SKM-1 (cell line): ENCODE results near the gene ATG16L2.

Source experiments
- DNase-seq: peaks from one replicate; lab custom pipeline; 2025; ENCODE audit not compliant: unreplicated experiment; lab: John Stamatoyannopoulos, UW

Gene ATG16L2

GRCh38 chr11:72814286-72815109 lies at the start of gene ATG16L2:
Gene ATG16L2, plus strand, starts transcription at chr11:72814411. Its CDS starts 35 bp downstream, at chr11:72814446.
- peak; percentile 84 for DNase-seq

GRCh38 chr11:72764503-72764902 lies 49.7 kb upstream of the ATG16L2 start:
- no peak for DNase-seq

DNA sequence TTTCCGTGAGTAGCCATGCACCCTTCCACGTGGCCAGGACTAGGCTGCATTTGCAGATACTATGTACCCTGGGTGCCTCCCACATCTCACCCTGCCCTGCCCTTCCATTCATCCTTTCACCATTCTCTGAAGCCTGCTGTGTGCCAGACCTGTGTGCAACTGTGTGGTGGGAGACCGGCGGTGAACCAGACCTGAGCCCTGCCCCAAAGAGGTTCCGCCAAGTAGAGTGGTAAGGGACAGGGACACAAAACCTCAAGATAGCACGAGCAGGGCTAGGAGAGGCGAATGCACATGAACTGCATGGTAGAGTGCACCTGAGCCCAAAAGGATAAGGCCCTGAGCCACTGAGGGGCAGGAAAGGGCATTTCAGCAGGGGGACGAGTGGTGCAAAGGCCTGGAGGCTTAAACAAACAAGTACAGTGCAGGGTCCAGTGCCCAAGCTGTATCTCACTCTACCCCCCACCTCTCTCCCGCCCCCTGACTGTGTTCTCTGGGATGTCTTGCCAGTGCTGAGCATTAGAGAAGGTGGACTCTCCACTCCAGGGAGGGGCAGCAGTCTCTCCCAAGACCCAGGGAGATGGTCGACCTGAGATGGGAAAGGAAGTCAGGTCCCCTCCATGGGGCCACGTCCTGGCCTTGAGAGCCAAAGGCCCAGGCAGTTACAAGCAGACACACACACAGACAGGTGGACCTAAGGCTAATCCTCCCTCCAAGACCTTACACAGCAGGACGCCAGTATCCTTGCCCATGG lies 47.9 kb upstream of the ATG16L2 start:
- DNase-seq: no peak

- DNase-seq: no peak
Observed at GRCh38 chr11:72767203-72768062, 46.8 kb upstream of the ATG16L2 start.

DNA sequence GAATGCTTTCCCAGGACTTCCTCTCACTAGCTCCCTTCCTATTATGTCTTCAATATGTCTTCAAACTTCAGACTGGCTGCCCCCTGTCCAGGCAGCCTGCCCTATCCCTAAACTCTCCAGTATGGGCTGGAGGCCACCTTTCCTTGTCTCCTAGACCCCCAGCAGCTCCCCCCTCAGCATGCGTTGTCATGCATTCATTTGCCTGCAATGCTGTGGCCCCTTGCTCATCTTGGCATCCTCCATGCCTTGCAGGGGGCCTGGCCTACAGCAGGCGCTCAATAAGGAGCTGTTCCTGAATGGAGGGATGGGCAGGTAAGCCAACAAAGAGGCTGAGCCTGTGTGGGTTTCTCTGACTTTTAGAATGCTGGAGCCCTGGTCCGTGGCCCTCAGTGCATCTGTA lies 45.6 kb upstream of the ATG16L2 start:
- DNase-seq: no peak

GRCh38 chr11:72769680-72770079 lies 44.5 kb upstream of the ATG16L2 start:
- no peak for DNase-seq

GRCh38 chr11:72770799-72771198 lies 43.4 kb upstream of the ATG16L2 start:
- no peak for DNase-seq

DNA sequence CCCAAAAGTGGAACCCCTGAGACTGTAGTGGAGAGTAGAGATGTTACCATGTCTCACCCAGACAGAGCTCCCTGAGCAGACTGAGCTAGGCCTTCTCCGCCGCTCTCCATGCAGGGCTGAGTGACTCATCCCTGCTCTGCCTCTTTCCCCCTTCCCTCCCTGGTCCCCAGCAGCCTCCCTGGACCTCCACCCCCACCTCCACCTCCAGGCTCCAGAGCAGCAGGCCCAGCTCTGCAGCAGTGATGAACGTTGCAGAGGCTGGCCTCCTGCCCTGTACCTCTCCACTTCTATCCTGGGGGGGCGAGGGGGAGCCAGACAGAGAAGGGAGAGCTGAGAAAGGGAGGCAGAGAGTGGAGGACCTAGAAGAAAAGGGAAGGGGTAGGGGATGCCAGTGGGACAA lies 42.7 kb upstream of the ATG16L2 start:
- no peak for DNase-seq

DNA sequence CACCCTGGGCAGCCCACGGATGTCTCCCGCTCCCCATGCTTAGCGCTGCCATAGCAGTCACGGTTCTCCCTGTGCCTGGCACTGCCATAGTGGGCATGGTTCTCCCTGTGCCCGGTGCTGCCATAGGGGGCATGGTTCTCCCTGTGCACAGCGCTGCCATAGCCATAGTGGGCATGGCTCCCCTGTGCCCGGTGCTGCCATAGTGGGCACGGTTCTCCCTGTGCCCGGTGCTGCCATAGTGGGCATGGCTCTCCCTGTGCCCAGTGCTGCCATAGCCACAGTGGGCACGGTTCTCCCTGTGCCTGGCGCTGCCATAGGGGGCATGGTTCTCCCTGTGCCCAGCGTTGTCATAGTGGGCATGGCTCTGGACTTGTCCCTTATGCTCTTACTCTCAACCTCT lies 42.2 kb upstream of the ATG16L2 start:
- DNase-seq: no peak

DNA sequence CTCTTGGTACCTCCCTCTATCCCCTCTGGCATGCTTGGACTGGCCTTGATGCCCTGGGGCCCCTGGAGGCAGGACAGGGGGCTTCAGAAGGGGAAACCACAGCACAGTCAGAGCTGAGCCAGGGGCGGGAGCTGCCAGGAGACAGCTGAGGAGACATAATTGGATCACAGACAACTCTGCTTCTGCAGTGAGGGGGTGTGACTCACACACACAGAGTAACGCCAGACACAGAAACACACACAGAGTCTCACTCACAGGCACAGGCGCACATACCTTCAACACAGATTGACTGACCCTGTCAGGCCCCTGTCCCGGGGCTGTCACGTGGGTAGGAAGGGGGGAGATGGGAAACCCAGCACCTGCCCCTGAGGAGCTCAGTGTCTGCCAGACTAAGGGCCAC lies 40.9 kb upstream of the ATG16L2 start:
- no peak for DNase-seq

- no peak for DNase-seq
Observed at GRCh38 chr11:72773696-72774095, 40.5 kb upstream of the ATG16L2 start.

DNA sequence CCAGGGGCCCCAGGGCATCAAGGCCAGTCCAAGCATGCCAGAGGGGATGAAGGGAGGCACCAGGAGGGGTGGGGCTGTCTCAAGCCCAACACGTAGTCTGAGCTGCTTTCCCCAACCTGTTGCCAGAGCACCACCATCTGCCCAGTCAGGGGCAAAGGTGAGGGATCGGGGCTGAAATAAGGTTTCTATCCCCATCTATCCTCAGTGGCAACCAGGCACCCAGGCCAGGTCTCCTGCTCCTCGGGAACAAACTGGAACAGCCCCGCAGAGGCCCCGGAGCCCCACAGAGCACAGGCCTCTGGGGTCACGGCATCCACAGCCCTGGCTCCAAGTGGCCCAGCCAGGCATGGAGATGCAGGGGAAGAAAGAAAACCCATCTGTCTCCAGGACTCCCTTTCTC lies 39.7 kb upstream of the ATG16L2 start:
- DNase-seq: no peak

DNA sequence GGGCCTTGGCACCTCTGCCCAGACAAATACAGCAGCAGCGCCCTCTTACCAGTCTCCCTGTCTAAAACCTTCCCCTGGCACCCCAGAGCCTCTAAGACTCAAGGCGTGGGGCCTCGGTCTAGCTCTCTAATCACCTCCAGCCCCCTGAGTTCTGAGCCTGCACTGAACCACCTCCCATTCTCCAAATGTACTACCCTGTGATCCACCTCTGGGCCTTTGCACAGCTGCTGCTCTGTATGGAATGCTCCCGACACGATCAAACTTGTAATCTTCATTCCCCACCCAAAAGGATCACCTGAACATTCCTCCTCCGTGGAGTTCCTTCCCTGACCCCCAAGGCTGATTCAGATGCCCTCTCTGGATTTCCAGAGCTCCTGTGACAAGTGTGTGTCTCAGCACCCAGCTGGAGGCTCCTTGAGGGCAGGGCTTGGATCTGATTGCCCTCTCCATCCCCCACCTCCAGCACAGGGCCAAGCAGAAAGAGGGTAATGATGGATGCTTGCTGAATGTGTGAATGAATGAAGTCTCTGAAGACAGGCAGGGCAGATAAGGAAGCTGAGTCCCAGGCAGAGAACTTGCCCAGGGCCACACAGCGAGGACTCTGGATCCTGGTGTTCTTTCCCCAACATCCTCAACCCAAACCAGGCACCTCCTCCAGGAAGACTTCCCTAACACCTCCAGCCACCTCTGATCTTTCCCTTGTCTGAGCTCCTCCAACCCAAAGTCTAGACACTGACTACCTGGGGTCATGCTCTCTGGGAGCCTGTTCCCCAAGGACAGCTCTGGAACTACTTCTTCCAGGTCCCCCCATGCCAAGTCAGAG lies 38.7 kb upstream of the ATG16L2 start:
- no peak for DNase-seq

- no peak for DNase-seq
Observed at GRCh38 chr11:72776117-72776843, 37.9 kb upstream of the ATG16L2 start.

GRCh38 chr11:72776844-72777754 lies 37.1 kb upstream of the ATG16L2 start:
- DNase-seq: no peak

DNA sequence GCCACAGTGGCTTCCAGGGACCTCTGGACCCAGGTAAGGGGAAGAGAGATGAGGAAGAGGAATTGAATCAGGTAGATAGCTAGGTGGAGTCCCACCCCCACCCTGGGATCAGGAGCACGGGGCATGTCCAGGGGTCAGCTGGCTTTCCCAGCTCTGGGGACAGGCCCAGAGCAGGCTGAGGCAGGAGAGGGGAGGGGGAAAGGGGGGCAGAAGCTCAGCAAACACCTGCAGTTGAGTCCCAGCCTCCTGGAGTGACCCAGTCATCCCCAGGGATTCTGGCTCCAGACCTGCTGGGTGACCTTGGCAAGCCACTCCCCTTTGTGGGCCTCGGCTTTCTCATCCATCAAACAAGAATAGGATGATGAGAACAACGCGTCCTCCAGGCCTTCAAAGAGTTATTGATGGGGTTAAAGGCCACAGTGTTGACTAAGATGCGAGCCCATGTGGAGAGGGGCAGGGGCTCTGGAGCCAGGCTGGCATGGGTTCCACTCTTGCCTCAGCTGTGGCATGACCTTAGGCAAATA lies 36.4 kb upstream of the ATG16L2 start:
- no peak for DNase-seq

- no peak for DNase-seq
Observed at GRCh38 chr11:72778535-72779494, 35.4 kb upstream of the ATG16L2 start.
